IPS-18a (cell line): ENCODE measurements around the gene DLX3.

ENCODE experiments used
- H3K27ac ChIP-seq: one replicate; pipeline ENCODE4 v1.5.1; 2013; ENCODE audit warnings: low read length
- H3K27me3 ChIP-seq: one replicate; pipeline ENCODE4 v1.6.1; 2013; ENCODE audit warnings: mild to moderate bottlenecking, low read length; ENCODE audit not compliant: control insufficient read depth, insufficient read depth
- H3K36me3 ChIP-seq: one replicate; pipeline ENCODE4 v1.6.1; 2013; ENCODE audit warnings: low read depth, low read length; ENCODE audit not compliant: control insufficient read depth
- H3K4me1 ChIP-seq: one replicate; pipeline ENCODE4 v1.6.1; 2013; ENCODE audit warnings: low read depth, low read length; ENCODE audit not compliant: control insufficient read depth
- H3K4me3 ChIP-seq: one replicate; pipeline ENCODE4 v1.5.1; 2013; ENCODE audit warnings: low read length
- H3K9ac ChIP-seq: one replicate; pipeline ENCODE4 v1.6.1; 2013; ENCODE audit warnings: mild to moderate bottlenecking, low read length, moderate library complexity
- H3K9me3 ChIP-seq: one replicate; pipeline ENCODE4 v1.6.1; 2013; ENCODE audit warnings: low read depth, low read length; ENCODE audit not compliant: control insufficient read depth

The DLX3 gene

DNA sequence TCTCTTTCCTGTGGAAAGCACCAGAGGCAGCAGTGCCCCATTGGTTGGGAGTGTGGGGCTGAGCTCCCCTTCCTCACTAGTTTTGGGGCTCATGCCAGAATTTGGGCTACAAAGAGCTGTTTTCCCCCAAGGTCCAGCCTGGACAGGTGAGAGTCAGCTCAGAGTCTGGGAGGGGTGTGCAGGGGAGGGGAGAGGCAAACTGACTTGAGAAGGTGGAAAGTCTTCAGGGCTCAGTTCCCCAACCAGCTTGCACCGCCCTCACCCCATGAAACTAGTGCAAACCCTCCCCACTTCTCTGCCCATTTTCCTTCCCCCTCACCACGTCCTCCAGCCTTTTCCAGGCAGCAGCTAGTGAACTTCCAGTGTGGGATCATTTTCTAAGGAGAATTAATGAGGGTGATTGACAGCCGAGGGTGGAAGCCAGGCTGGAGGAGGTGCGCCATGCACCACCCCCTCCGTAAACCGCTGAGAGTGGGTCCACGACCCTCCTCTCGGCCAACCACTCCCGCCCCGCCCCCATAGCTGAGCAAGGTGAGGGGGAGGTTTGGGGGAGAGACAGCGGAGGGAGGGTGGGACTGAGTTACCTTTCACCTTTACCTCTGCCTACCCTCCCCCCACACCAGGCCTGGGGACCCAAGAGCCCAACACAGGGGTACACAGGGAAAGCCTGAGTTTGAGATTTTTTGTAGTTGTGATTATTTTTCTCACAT, 32.3 kb downstream of the DLX3 start:
- H3K9ac ChIP-seq = no peak overlapping the region
- peaks cover 23% of the 10 kb centered on the region for H3K4me1 ChIP-seq
- no peak overlapping the region for H3K27ac ChIP-seq
- no peaks in the 10 kb centered on the region for H3K36me3 ChIP-seq
- peaks cover 80% of the 10 kb centered on the region for H3K27me3 ChIP-seq
- H3K4me3 ChIP-seq = peak overlapping the region; percentile 44
- H3K9me3 ChIP-seq = no peaks in the 10 kb centered on the region

- H3K4me1 ChIP-seq = peaks cover 17% of the 10 kb centered on the region
- H3K9ac ChIP-seq = no peak overlapping the region
- no peaks in the 10 kb centered on the region for H3K36me3 ChIP-seq
- peaks cover 46% of the 10 kb centered on the region for H3K27me3 ChIP-seq
- no peak overlapping the region for H3K4me3 ChIP-seq
- no peaks in the 10 kb centered on the region for H3K9me3 ChIP-seq
- H3K27ac ChIP-seq = no peak overlapping the region
Measured at GRCh38 chr17:49959183-49959935, 35.7 kb downstream of the DLX3 start.

DNA sequence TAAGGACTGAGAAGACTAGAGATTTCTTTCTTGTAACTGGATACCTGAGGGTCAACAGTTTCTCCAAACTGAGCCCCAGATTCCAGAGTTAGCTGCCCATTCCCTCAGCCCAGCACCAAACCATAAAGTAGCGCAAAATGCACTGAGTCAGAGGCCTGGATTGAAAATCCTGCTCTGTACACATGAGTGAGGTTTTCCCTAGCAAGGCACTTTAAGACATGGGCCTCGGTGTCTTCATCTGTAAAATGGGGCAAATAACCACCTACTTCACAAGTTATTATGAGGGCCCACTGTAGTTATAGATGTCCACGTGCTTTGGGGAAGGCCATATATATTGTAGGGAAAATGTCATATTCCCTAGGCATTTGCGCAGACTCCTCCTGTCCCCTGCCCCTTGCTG, 36.3 kb downstream of the DLX3 start:
- H3K36me3 ChIP-seq = no peaks in the 10 kb centered on the region
- H3K4me1 ChIP-seq = peaks cover 13% of the 10 kb centered on the region
- H3K9ac ChIP-seq = no peak overlapping the region
- H3K4me3 ChIP-seq = no peak overlapping the region
- no peaks in the 10 kb centered on the region for H3K9me3 ChIP-seq
- no peak overlapping the region for H3K27ac ChIP-seq
- peaks cover 40% of the 10 kb centered on the region for H3K27me3 ChIP-seq

DNA sequence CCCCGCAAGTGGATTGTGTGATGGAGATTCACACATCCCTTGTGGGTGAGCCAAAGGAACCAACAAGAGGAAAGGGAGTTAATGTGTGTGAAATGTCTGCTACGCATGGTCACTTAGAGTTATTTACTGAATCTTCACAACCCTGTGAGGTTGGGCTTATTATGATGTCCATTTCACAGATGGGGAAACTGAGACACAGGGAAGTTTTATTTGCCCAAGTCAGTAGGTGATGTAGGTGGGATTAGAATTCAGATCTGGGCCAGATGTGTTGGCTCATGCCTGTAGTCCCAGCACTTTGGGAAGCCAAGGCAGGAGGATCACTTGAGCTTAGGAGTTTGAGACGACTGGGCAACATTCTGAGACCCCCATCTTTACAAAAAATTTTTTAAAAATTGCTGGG, 37.7 kb downstream of the DLX3 start:
- H3K4me1 ChIP-seq = no peaks in the 10 kb centered on the region
- H3K27ac ChIP-seq = no peak overlapping the region
- H3K36me3 ChIP-seq = no peaks in the 10 kb centered on the region
- H3K4me3 ChIP-seq = no peak overlapping the region
- H3K9me3 ChIP-seq = no peaks in the 10 kb centered on the region
- H3K9ac ChIP-seq = no peak overlapping the region
- peaks cover 26% of the 10 kb centered on the region for H3K27me3 ChIP-seq

- Histone ChIP-seq H3K4me1 (no peaks in the 10 kb centered on the region), H3K9me3 (no peaks in the 10 kb centered on the region), H3K9ac (no peak overlapping the region), H3K36me3 (no peaks in the 10 kb centered on the region), H3K27ac (no peak overlapping the region), H3K4me3 (no peak overlapping the region), H3K27me3 (peaks cover 25% of the 10 kb centered on the region)
Measured at GRCh38 chr17:49956780-49957179, 38.2 kb downstream of the DLX3 start.

DNA sequence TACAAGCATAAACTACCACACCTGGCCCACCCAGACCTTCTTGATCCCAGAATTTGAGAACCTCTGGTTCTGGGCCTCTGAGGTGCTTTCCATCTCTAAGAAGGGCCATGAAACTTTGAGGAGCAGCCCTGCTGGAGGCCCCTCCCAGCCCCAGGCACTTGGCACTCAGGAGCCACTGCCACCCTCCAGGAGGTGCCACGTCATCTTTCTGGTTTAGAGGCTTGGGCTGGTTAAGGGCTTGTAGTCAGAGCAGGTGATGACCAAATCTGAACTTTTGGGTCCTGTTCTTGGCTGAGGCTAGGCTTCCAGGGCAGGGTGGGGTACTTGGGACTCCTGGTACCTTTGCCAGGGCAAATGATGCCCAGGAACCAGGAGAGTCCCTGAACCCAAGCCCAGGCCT, 39.9 kb downstream of the DLX3 start:
- Histone ChIP-seq H3K4me1 (no peaks in the 10 kb centered on the region), H3K9me3 (no peaks in the 10 kb centered on the region), H3K36me3 (no peaks in the 10 kb centered on the region), H3K27ac (no peak overlapping the region), H3K4me3 (no peak overlapping the region), H3K9ac (no peak overlapping the region), H3K27me3 (peaks cover 16% of the 10 kb centered on the region)

- no peaks in the 10 kb centered on the region for H3K36me3 ChIP-seq
- no peak overlapping the region for H3K9ac ChIP-seq
- H3K4me1 ChIP-seq = no peaks in the 10 kb centered on the region
- H3K27ac ChIP-seq = no peak overlapping the region
- no peak overlapping the region for H3K4me3 ChIP-seq
- H3K9me3 ChIP-seq = no peaks in the 10 kb centered on the region
- peaks cover 8% of the 10 kb centered on the region for H3K27me3 ChIP-seq
Measured at GRCh38 chr17:49952912-49953497, 42.0 kb downstream of the DLX3 start.

DNA sequence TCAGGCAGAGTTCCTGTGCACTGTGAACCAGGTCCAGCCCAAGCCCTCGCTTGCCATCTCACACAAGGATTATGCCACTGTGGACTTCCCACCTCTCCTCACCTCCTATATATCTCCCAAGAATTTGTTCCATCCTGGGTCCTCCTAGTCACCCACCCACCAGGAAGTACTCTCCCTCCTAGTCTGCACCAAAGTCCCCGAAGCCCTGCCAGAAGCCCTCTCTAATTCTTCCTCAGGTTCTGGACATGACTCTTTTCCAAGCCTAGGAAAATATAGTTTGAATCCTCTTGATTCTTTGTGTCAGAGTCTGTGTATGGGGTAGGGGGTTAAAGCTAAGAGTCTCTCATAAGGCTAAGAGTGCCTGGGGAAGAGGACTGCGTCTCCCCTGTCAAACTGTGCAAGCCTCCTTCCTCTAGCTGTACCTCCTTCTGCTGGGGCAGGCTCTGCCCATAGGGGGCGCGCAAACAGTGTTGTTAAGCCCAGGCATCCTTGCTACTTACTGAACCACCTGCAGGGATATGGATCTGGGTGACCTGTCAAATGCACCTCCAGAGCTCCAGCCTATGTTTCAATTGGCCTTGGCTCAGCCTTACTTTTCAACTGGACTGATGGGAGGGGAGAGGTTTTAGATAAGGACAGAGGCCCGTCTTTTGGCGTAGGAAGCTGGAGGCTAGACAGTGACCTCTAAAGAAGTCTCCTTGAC, 42.7 kb downstream of the DLX3 start:
- peaks cover 8% of the 10 kb centered on the region for H3K27me3 ChIP-seq
- no peaks in the 10 kb centered on the region for H3K9me3 ChIP-seq
- no peak overlapping the region for H3K9ac ChIP-seq
- no peaks in the 10 kb centered on the region for H3K36me3 ChIP-seq
- no peaks in the 10 kb centered on the region for H3K4me1 ChIP-seq
- no peak overlapping the region for H3K4me3 ChIP-seq
- H3K27ac ChIP-seq = no peak overlapping the region

DNA sequence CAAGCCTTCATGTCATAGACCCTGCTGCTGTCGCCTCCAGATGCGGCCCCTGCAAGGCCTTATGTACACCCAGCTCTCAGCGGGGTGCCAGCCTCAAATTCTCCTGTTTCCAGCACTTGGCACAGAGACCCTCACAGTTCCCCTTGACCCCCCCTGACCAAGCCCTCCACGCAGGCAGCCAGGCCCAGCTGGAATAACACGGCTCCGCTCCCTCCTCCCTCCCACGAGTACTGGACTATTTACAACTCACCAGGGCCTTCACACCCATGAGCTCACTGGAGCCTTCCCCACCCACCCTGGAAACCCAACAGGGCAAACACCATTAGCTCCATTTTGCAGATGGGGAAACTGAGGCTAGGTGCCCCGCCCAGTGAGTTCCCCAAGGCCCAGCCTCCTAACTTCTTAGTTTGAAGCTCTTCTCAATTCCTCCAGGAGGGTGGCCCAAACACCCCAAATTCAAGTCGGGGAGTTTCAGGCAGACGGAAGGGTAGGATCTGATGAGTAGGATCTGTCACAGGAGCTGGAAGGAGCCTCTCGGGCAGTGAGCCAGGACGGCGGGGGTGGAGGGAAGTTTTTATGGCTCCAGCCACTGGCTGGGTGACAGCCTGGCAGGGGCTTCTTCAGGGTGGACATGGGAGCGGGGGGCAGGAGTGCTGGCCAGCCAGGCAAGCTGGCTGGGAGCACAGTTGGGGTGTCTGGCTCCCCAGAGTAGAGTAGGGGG, 43.5 kb downstream of the DLX3 start:
- Histone ChIP-seq H3K27me3 (peaks cover 8% of the 10 kb centered on the region), H3K27ac (no peak overlapping the region), H3K4me3 (no peak overlapping the region), H3K9ac (no peak overlapping the region), H3K36me3 (no peaks in the 10 kb centered on the region), H3K9me3 (no peaks in the 10 kb centered on the region), H3K4me1 (no peaks in the 10 kb centered on the region)

GRCh38 chr17:49949634-49950033, 45.4 kb downstream of the DLX3 start:
- Histone ChIP-seq H3K27me3 (peaks cover 8% of the 10 kb centered on the region), H3K36me3 (no peaks in the 10 kb centered on the region)

More at GRCh38 chr17:49949634-49950033, 45.4 kb downstream of the DLX3 start:
- no peak overlapping the region for H3K9ac ChIP-seq
- H3K4me3 ChIP-seq = no peak overlapping the region
- H3K9me3 ChIP-seq = no peaks in the 10 kb centered on the region
- H3K27ac ChIP-seq = no peak overlapping the region
- no peaks in the 10 kb centered on the region for H3K4me1 ChIP-seq
